ENCODE data around the gene POLR1E.

The POLR1E gene

GRCh38 chr9:37522971-37523370 is 37.2 kb downstream of the POLR1E start:
- DNase-seq (ENCODE audit: insufficient read length, low spot score) (no peak), FAIRE-seq (no peak)
- TF ChIP-seq POLR2A (IDR thresholded peaks at IDR 0.05; ENCODE audit: low read depth, low read length) = no peak

DNA sequence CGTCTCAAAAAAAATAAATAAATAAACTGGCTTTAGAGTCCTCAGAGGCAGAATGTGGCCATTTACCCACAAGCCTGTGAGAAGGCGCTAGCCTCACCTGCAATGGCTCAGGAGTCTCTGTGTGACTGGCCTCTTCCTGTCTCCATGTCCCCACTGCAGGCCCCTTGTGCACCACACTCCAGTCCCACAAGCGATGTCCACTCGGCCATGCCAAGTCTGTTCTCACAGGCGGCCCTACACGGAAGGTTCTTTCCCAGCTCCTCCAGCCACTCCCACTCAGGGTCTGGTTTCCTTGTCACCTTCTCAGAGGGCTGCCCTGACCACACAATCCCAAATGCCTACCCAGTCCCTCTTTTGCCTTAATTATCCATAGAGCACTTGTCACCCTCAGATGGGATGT is 38.2 kb downstream of the POLR1E start:
- FAIRE-seq = no peak
- TF ChIP-seq POLR2A (IDR thresholded peaks at IDR 0.05; ENCODE audit: low read depth, low read length) = no peak
- no peak for DNase-seq (ENCODE audit: insufficient read length, low spot score)

- DNase-seq (ENCODE audit: insufficient read length, low spot score) (no peak), FAIRE-seq (no peak)
- no peak for TF ChIP-seq POLR2A (IDR thresholded peaks at IDR 0.05; ENCODE audit: low read depth, low read length)
Observed at GRCh38 chr9:37528652-37529471, 43.1 kb downstream of the POLR1E start.

GRCh38 chr9:37531699-37532098 is 46.0 kb downstream of the POLR1E start:
- DNase-seq (ENCODE audit: insufficient read length, low spot score) = no peak
- FAIRE-seq = no peak
- TF ChIP-seq POLR2A (IDR thresholded peaks at IDR 0.05; ENCODE audit: low read depth, low read length) = no peak

DNA sequence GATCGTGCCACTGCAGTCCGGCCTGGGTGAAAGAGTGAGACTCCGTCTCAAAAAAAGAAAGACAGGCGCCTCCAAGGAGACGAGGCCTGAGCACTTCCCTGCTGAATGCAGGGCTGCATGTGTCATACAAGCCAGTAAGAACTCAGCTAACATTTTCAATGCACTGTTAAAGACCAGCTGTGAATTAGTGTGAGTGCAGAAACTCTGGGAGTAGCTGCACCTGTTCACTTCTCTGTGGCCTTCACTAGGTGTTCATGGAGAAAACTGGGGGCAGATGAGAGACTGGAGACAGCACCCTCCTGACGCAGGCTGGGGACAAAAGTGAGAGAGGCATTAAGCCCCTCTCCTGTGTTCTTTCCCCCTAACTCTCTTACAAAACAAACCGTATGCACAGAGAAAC is 48.7 kb downstream of the POLR1E start:
- FAIRE-seq (no peak), DNase-seq (ENCODE audit: insufficient read length, low spot score) (no peak)
- no peak for TF ChIP-seq POLR2A (IDR thresholded peaks at IDR 0.05; ENCODE audit: low read depth, low read length)

- FAIRE-seq (no peak), DNase-seq (ENCODE audit: insufficient read length, low spot score) (no peak)
Observed at GRCh38 chr9:37534901-37535300, 49.2 kb downstream of the POLR1E start.

DNA sequence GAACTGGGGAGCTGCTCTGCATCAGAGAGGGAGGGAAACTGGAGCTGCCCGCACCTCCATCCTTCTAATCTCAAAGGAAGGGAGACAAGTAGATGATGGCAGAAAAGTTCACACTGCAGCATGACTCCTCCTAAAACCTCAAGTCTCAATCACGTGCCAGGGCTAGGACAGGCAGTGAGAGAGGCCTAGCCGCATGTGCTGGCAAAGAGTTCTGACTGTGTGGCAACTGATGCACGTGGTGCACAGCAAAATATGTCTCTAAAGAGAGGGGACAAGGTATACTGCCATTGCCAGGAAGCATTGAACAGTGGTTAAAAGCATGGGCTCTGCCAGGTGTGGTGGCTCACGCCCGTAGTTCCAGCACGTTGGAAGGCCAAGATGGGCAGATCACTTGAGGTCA is 52.4 kb downstream of the POLR1E start:
- no peak for DNase-seq (ENCODE audit: insufficient read length, low spot score)

More at GRCh38 chr9:37534901-37535300, 49.2 kb downstream of the POLR1E start:
- no peak for TF ChIP-seq POLR2A (IDR thresholded peaks at IDR 0.05; ENCODE audit: low read depth, low read length)

GRCh38 chr9:37539634-37540033 is 53.9 kb downstream of the POLR1E start:
- FAIRE-seq = no peak
- DNase-seq (ENCODE audit: insufficient read length, low spot score) = no peak
- TF ChIP-seq POLR2A (IDR thresholded peaks at IDR 0.05; ENCODE audit: low read depth, low read length) = no peak

More for the DNA sequence above, 52.4 kb downstream of the POLR1E start:
- FAIRE-seq = no peak
- TF ChIP-seq POLR2A (IDR thresholded peaks at IDR 0.05; ENCODE audit: low read depth, low read length) = no peak

DNA sequence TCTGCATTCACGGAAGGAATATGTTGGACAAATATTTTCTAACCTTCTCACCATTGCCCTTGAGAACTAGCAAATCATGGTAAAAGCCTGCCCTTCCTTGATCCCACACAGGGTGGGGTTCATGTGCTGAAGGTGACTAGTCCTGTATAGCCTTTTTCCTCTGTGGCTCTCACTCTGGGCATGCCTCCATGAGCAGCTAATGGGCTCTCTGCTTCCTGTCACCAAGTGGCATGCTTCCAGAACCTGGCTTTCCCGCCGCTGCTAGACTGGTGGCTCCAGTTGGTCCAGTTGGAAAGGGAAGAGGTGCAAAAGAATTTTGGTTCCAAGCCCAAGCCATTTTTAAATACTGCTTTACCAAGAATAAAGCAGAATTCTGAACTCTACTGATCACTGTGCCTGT is 54.9 kb downstream of the POLR1E start:
- no peak for TF ChIP-seq POLR2A (IDR thresholded peaks at IDR 0.05; ENCODE audit: low read depth, low read length)
- FAIRE-seq = no peak
- DNase-seq (ENCODE audit: insufficient read length, low spot score) = no peak

DNA sequence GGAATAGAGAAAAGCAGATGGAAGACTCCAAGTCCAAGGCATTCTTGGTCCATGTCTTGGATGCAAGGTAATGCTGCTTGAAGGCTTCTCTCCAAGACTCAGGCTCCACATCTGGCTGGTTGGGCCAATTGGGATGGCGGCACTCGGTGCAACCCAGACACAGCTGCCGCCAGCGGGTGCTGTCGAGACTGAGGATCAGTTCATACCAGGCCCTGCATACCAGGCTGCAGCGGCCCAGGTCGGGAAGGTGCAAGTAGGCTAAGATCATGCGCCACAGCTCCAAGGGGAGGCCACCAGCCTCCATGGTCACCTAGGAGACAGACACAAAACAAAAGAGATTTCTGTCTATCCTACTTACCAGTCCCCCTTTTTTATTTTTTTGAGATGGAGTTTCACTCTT is 55.7 kb downstream of the POLR1E start:
- no peak for FAIRE-seq
- no peak for TF ChIP-seq POLR2A (IDR thresholded peaks at IDR 0.05; ENCODE audit: low read depth, low read length)
- no peak for DNase-seq (ENCODE audit: insufficient read length, low spot score)

DNA sequence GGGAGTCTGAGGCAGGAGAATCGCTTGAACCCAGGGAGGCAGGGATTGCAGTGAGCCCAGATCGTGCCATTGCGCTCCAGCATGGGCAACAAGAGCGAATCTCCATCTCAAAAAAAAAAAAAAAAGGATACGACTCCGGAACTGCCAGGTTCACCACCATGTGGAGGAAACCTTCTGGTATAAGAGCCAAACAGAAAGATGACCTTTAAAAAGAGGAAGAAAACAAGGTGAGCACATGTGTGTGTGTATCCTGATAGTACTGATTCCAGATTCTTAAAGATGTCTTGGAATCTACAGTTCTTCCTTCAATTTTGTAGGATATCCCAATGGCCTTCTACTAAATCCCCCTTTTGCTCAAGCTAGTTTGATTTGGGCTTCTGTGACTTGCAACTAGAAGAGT is 56.7 kb downstream of the POLR1E start:
- no peak for TF ChIP-seq POLR2A (IDR thresholded peaks at IDR 0.05; ENCODE audit: low read depth, low read length)
- no peak for FAIRE-seq
- DNase-seq (ENCODE audit: insufficient read length, low spot score) = no peak

- no peak for FAIRE-seq
- no peak for TF ChIP-seq POLR2A (IDR thresholded peaks at IDR 0.05; ENCODE audit: low read depth, low read length)
- DNase-seq (ENCODE audit: insufficient read length, low spot score) = no peak
Observed at GRCh38 chr9:37542895-37543294, 57.1 kb downstream of the POLR1E start.

DNA sequence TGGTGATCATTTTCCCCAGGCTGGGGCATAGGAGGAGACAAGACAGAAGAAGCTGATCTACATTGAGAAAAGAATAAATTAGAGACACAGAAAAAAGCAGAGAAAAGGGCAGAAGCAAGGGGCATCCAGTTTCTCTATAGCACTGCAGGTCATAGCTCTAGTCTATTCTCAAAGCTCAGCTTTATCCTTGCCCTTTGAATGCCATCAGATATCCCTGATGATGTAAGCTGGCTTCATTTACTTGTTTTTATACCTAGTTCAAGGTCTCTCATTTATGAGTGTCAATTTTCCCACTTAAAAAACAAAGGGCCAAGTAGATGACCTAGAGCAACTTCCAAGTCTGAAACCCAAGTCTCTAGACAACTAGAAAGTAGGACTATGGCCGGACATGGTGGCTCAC is 57.7 kb downstream of the POLR1E start:
- TF ChIP-seq POLR2A (IDR thresholded peaks at IDR 0.05; ENCODE audit: low read depth, low read length) = no peak
- no peak for FAIRE-seq

GRCh38 chr9:37547328-37547878 is 61.7 kb downstream of the POLR1E start:
- TF ChIP-seq POLR2A (IDR thresholded peaks at IDR 0.05; ENCODE audit: low read depth, low read length) = no peak
- DNase-seq (ENCODE audit: insufficient read length, low spot score) (no peak), FAIRE-seq (no peak)

More for the DNA sequence above, 57.7 kb downstream of the POLR1E start:
- DNase-seq (ENCODE audit: insufficient read length, low spot score) = no peak

DNA sequence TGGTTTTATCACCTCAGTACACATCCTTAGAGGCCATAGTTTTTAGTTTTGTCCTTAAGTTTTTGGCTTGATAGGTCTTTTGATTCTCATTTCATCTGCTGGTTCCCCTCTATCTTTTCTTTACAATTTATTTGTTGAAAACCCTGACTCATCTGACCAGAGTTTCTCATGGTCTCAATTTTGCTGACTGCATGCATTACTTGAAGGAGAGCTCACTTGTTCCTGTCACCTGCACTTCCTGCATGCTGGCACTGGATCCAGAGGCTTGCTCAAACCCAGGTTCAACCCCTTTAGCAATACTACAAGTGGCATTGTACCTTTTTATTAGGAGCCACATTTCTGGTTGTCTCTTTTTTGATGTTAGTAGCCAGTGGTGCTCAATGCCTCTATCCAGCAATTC is 63.8 kb downstream of the POLR1E start:
- no peak for TF ChIP-seq POLR2A (IDR thresholded peaks at IDR 0.05; ENCODE audit: low read depth, low read length)
- no peak for FAIRE-seq
- DNase-seq (ENCODE audit: insufficient read length, low spot score) = no peak
